Ascending aorta (tissue), 2 donors: ENCODE measurements around the gene MPEG1. TPM values are rescaled to one million over a fixed set of nuclear protein-coding genes. Genes with fewer than 3 reads are reported as not detected.

Experiments
- DNase-seq, 2 donors: peaks; one replicate each; pipeline ENCODE4 v3.0.0-alpha.2; 2019; ENCODE audit warnings: low spot score in 2 of 2
- H3K27ac ChIP-seq, 2 donors: fragments of 200-600 bp; sonication (generic); one replicate each; pipeline ENCODE4 v1.5.1; 2016 to 2017; ENCODE audit warnings: mild to moderate bottlenecking in 1 of 2
- H3K27me3 ChIP-seq: fragments of 200-600 bp; sonication (generic); one replicate; pipeline ENCODE4 v1.5.1; 2017
- H3K36me3 ChIP-seq, 2 donors: fragments of 200-600 bp; sonication (generic); one replicate each; pipeline ENCODE4 v1.5.1; 2016
- H3K4me1 ChIP-seq, 2 donors: fragments of 200-600 bp; sonication (generic); one replicate each; pipeline ENCODE4 v1.5.1; 2016 to 2017; ENCODE audit warnings: mild to moderate bottlenecking in 1 of 2
- H3K4me3 ChIP-seq, 2 donors: fragments of 200-600 bp; sonication (generic); one replicate each; pipeline ENCODE4 v1.5.1; 2016 to 2017; ENCODE audit warnings: mild to moderate bottlenecking in 1 of 2
- H3K9me3 ChIP-seq, 2 donors: fragments of 200-600 bp; sonication (generic); one replicate each; pipeline ENCODE4 v1.5.1; 2016
- CTCF ChIP-seq, 3 experiments: fragments of 200-600 bp in 2 of 3; fragments of 450-650 bp in 1 of 3; sonication (generic) in 2 of 3; IDR thresholded peaks; one replicate each; pipeline ENCODE4 v1.5.1; 2016 to 2019; ENCODE audit warnings: antibody characterized with exemption in 3 of 3, mild to moderate bottlenecking in 1 of 3, moderate library complexity in 1 of 3
- intact Hi-C: fragments of 100-400 bp; cut with DNase I; formaldehyde crosslinking; loops from one replicate; pipeline ENCODE4 v1.15.1; 2023
- total RNA-seq: library from RNA; depleted of rRNA; stranded (reverse); fragments of >200 nt; gene quantifications from one replicate; pipeline ENCODE4 v1.1.0, GENCODE V29; 2016

The MPEG1 gene
- total RNA-seq, 1 donor from 2014 or later, result 14.5 TPM

- DNase-seq, result no peak
- Histone ChIP-seq H3K36me3 (peaks cover 0 to 7% of the 10 kb centered on the region in 2 donors), H3K4me3 (no peak overlapping the region), H3K27ac (no peak overlapping the region), H3K4me1 (no peaks in the 10 kb centered on the region), H3K9me3 (no peaks in the 10 kb centered on the region), H3K27me3 (no peaks in the 10 kb centered on the region)
- intact Hi-C loops, result no loop called here
- no peak for TF ChIP-seq CTCF (IDR thresholded peaks at IDR 0.05)
These were observed 32.5 kb downstream of the MPEG1 start for GRCh38 chr11:59180168-59180776.

GRCh38 chr11:59179121-59179520, 33.6 kb downstream of the MPEG1 start:
- peaks cover 0 to 7% of the 10 kb centered on the region in 2 donors for H3K36me3 ChIP-seq
- TF ChIP-seq CTCF (IDR thresholded peaks at IDR 0.05), result no peak
- H3K4me1 ChIP-seq, result no peaks in the 10 kb centered on the region
- H3K27me3 ChIP-seq, result no peaks in the 10 kb centered on the region
- DNase-seq, result no peak
- no peak overlapping the region for H3K27ac ChIP-seq
- no peak overlapping the region for H3K4me3 ChIP-seq
- intact Hi-C loops, result no loop called here
- no peaks in the 10 kb centered on the region for H3K9me3 ChIP-seq

GRCh38 chr11:59178402-59178801, 34.3 kb downstream of the MPEG1 start:
- H3K36me3 ChIP-seq, result peaks cover 0 to 7% of the 10 kb centered on the region in 2 donors
- H3K9me3 ChIP-seq, result no peaks in the 10 kb centered on the region
- no peak for DNase-seq
- no peak overlapping the region for H3K27ac ChIP-seq
- H3K4me1 ChIP-seq, result no peaks in the 10 kb centered on the region
- H3K4me3 ChIP-seq, result no peak overlapping the region
- intact Hi-C loops, result no loop called here
- H3K27me3 ChIP-seq, result no peaks in the 10 kb centered on the region
- no peak for TF ChIP-seq CTCF (IDR thresholded peaks at IDR 0.05)

- H3K27ac ChIP-seq, result no peak overlapping the region
- intact Hi-C loops, result no loop called here
These were observed 36.4 kb downstream of the MPEG1 start for GRCh38 chr11:59176330-59176729.

GRCh38 chr11:59175091-59175501, 37.6 kb downstream of the MPEG1 start:
- Histone ChIP-seq H3K27ac (peak overlapping the region in 1 of 2 donors; percentile 3), H3K9me3 (no peaks in the 10 kb centered on the region), H3K4me1 (peaks cover 0 to 2% of the 10 kb centered on the region in 2 donors), H3K27me3 (no peaks in the 10 kb centered on the region), H3K4me3 (no peak overlapping the region), H3K36me3 (no peaks in the 10 kb centered on the region)
- intact Hi-C loops, result no loop called here
- no peak for DNase-seq
- TF ChIP-seq CTCF (IDR thresholded peaks at IDR 0.05), result no peak

More at GRCh38 chr11:59176330-59176729, 36.4 kb downstream of the MPEG1 start:
- no peaks in the 10 kb centered on the region for H3K36me3 ChIP-seq
- H3K4me3 ChIP-seq, result no peak overlapping the region
- no peaks in the 10 kb centered on the region for H3K9me3 ChIP-seq
- no peak for DNase-seq
- no peak for TF ChIP-seq CTCF (IDR thresholded peaks at IDR 0.05)
- H3K4me1 ChIP-seq, result peaks cover 0 to 2% of the 10 kb centered on the region in 2 donors
- H3K27me3 ChIP-seq, result no peaks in the 10 kb centered on the region

- H3K27me3 ChIP-seq, result no peaks in the 10 kb centered on the region
- DNase-seq, result no peak
- no peak for TF ChIP-seq CTCF (IDR thresholded peaks at IDR 0.05)
- no peak overlapping the region for H3K4me3 ChIP-seq
- H3K27ac ChIP-seq, result peak overlapping the region in 1 of 2 donors; percentile 3
- H3K36me3 ChIP-seq, result no peaks in the 10 kb centered on the region
- peaks cover 0 to 2% of the 10 kb centered on the region in 2 donors for H3K4me1 ChIP-seq
- H3K9me3 ChIP-seq, result no peaks in the 10 kb centered on the region
- intact Hi-C loops, result no loop called here
These were observed 38.1 kb downstream of the MPEG1 start for GRCh38 chr11:59174664-59175033.
